Esophagus mucosa (tissue), 1 donor: ENCODE results near the gene GNAQ. TPM values are rescaled to one million over a fixed set of nuclear protein-coding genes. Genes with fewer than 3 reads are reported as not detected.

Source experiments
- ATAC-seq: fragments of 200-7000 bp; cut with Tn5 transposase; one replicate; pipeline ENCODE4 v1.9.1; 2020
- total RNA-seq: library from RNA; stranded (reverse); gene quantifications from one replicate; pipeline ENCODE4 v1.2.4, GENCODE V29; 2023
- donor health status: DM: yes; HTN: yes; CAD: no.

GNAQ gene
- total RNA-seq, 1 donor from 2014 or later, result 28.8 TPM

DNA sequence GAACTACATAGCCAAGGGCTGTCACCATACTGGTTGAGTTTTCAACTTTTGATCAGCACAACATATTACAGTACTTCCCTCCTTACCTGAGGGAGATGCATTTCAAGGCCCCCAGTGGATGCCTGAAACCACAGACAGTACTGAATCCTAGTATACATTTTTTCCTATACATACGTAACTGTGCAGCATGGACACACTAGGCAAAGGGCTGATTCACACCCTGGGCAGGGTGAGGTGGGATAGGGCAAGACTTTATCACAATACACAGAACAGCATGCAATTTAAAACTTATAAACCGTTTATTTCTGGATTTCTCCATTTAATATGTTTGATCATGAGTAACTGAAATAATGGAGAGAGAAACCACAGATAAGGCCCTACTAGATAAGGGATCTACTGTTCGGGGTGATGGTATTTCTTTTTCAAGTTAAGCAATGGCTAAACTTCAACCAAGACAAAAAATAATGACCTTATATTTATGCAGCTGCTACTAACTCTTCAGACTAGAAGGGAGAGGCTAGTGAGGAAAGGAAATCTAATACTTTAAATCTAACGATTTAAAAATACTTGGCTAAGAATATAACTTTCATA, 196.6 kb downstream of the GNAQ start:
- ATAC-seq, result no peak

DNA sequence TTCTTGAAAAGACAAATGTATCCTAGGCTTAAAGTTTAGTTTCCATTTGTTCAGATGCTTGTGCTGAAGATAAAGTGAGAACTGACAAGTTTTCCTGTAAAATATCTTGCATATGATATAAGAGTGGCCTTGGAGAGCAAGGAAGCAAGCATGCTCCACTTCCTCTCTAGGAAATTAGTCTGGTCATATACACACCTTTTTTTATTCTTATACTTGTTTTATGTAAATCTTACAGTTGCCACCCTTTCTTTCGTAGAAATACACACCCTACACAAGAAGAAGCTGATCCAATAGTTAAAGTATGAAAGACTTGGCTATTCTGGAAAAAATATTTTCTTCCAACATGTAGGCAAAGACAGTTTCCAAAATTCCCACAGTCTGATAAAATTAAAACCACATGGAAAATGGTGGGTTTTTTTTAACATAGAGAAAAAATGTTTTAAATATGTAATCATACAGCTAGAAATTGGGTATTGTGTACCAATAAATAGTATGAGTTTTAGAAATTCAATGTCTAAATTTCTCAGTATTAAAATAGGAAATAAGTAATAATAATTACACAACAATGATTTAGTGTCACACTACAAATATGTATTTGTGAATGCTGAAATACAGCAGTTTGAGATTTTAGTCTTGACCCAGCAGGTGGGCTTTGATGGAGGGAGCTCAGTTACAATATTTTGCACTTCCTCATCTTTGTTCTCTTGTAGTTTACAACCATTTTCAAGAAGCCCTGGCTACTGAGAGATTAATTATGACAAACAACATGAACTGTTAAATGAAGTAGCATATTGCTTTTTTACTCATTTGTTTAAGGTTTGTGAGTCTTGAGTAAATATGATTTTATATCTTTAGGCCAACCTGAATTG, 197.8 kb downstream of the GNAQ start:
- no peak for ATAC-seq

GRCh38 chr9:77832639-77833038, 199.0 kb downstream of the GNAQ start:
- ATAC-seq, result no peak

DNA sequence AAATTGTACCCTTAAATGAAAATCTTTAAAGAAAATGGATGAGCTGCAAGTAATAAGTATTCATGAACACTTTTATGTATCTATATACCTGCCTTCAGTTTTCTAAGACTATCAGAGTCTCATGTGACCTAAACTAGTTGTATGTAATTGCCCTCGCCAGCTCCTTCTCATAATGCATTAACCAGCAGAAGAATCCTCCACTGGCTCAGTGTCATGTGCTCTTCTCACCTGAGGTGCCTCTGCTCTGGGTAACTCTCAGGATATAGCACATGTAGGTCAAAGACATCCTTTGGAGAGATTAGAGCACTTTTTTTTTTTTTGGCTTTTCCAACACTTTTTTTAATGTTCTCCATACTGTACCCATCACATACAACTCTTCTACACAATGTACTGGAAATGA, 199.8 kb downstream of the GNAQ start:
- ATAC-seq, result no peak

DNA sequence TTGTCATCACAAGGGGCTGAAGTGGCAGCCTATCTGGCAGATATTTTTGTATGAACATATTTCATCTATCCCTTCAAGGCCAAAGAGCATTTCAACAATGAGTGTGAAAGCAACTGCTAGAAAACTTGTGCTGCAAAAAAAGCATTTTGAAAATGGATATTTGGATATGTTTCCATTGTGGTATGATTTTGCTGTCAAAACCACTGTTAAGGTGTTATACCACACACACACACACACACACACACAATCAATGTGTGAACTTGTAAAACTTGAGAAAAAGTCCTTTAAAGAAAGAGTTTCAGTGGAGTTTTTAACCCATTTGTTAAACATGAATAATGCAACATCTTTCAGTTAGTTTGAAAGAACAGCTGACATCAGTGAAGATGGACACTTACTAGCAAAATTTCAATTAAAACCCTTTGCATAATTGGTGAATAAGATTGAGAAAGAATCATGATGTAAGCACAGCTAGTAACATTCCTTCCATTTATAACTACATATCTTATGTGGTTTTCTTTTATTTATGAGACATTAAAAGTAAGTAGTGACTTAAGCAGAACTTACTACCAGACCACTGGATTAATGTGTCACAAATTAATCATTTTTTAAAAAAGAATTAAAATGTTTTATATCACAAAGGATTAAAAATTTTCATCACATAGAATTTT, 200.9 kb downstream of the GNAQ start:
- ATAC-seq, result no peak

DNA sequence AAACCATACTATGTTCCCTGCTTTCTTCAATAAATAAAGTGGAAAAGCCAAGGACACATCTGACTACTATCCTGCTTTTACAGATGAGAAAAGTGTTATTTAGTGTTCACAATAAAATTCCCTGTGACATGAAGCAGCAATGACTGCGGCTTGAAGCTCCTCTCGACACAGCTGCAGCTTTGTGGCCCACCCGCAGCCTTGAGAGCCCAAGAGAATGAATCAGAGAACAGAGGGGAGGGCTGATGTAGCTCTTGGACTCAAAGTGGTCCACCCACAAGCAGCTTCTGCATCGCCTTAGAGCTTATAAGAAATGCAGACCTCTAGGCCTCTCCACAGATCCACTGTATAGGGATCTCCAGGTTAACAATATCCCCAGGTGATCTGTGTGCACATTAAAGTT, 202.2 kb downstream of the GNAQ start:
- ATAC-seq, result no peak

GRCh38 chr9:77827104-77827784, 204.4 kb downstream of the GNAQ start:
- no peak for ATAC-seq

DNA sequence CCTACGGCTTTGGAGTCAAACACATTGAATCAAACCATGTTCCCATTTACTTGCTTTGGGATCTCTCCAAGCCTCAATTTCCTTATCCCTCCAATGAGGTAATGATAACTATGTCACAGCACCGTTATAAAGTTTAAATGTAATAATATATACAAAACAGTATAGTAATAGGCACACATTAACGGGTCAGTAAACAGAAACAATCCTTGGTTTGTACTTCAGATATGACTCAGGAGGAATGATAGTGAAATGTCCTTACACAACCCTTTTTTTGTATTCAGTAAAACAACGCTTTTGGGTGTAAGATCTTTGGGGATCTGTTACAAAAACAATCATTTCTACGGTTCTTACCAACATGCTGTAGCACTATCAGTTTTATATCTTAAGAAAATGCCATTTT, 205.0 kb downstream of the GNAQ start:
- no peak for ATAC-seq

DNA sequence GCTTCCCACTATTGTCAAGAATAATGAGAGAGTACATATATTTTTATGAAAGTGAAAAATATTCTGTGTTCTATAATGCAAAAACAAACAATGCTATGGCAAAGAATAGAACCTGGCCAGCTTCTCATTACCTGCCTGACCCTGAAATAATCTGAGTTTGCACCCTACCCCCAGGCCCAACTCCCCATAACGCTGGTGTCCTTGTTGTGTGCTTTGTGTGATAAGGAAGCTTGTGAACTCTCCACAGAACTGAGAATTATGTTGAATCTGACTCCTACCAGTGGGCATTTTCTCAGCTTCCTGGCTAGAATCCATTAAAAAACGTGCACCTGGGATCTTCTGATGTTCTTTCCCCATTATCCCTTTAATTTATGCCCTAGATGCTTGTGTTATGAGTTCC, 205.5 kb downstream of the GNAQ start:
- ATAC-seq, result no peak

DNA sequence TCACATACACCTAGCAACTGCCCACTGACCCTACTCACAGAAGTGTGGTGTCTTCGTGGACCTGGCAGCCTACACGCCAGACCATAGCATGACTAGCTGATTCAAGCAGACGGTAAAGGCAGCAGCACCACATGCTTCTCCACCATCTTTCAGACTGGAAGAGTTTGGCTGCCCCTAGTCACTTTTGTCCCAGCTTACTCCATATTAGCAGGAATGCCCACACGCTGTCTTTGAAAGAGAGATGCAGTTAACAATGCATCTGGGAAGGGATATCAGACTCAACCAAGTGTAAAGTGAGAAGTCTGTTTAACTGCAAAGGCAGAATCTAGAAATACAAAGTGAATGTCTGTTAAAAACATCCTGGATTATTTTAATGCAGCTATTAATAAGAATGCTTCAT, 206.2 kb downstream of the GNAQ start:
- ATAC-seq, result no peak

DNA sequence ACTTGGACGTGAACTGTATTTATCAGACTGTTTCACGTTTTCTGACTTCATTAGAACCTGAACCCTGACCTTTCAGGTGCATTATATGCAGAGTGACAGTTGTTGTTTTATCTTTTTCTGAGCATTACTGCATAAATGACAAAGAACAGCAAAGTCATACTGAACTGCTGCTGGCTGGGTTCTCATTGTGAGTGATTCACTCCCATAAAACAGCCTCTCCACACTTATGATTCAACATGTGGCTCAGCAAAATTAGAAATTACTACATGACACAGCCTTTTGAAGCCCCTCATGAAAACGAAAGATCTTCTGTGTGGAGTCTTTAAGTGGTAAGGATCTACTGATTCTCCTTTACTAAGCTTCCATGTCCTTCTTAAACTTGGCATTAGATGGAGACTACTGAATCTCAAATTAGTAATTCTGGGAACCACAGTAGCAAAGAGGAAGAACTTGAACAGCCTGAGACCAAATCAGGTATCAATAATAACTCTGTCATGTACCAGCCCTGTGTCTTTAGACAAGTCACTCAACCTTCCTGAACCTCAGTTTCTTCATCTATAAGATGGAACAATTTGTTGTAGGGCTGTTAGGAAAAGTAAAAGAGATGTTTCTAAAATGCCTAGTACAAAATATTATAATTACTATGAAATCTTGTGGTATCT, 211.2 kb downstream of the GNAQ start:
- ATAC-seq, result no peak

- no peak for ATAC-seq
Observed at GRCh38 chr9:77819657-77820056, 212.0 kb downstream of the GNAQ start.

DNA sequence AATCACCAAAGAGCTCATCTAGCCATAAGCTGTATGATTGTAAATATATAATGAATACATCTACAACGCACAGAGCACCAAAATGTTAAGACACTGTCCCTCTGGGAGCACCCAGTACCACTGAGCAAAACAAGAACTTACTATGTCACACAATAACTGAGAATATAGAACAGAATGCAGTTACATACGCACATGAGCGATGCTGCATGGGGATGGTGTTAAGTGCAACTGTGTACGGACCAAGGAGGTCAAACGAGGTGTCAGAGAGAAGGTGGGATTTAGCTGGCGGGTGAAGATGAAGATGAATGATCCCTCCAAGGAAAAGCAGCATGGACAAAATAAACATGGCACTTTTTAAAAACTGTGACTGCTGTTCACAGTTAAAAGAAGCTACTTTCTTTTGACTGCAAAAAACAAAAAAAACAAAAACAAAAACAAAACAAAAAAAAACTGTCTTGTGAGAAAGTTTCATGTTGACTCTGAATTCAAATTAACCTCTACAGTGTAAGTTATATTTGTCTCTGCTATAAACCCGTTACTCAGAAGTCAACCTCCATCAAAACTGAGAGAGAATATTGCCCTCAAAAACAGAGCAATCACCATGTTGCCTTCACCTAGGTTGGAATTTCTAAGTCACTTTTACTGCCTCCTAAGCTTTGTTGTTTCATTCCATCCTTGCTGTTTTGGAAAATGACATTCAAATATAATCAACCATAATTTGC, 213.9 kb downstream of the GNAQ start:
- ATAC-seq, result no peak

DNA sequence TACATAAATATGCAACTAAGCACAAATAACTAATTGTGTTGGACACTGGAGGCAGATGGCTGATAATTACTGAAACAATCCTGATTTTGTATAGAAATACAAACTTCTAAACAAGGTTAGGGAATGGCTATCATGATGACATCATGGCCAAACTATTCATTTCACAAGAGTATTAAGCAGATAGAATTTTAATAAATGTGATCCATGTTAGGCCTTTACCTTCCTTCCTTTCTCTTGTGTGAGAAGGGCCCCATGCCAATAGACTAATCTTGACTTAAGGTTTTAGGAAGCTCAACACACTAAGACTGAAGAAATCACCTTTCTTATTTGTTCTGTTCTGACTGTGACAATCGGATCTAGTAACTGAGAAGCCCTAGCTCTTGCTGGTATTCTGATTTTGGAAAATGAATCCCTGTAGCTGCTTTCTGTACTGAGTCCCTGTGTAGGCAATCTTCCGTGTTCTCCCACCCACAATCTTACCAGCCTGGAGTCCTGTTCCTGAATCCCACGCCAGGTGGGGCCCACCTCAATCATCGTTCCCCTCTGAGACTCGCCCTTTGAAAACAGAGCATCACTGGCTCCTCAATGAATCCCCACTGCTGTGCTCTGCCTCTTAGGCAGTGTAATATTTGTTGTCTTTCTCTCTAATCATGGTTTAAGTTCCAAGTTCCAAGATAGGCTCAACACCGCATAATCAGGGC, 214.8 kb downstream of the GNAQ start:
- ATAC-seq, result no peak

DNA sequence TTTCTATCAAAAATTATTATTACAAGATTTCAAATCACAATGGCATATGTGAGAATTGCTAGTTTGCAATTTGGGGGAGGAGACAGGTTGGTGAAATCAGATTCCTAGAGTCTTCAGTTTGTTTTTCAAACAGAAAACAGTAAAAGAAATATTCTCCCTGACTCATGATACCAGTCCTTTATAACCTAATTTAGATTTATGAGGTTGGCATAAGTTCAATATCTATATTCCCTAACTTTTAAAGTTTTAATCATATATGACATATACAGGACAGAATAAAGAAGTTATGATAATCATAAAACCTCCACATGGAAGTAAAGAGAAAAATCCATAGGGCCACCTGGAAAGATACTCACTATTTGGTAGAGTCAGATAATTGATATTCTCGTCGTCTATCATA, 216.4 kb downstream of the GNAQ start:
- no peak for ATAC-seq

DNA sequence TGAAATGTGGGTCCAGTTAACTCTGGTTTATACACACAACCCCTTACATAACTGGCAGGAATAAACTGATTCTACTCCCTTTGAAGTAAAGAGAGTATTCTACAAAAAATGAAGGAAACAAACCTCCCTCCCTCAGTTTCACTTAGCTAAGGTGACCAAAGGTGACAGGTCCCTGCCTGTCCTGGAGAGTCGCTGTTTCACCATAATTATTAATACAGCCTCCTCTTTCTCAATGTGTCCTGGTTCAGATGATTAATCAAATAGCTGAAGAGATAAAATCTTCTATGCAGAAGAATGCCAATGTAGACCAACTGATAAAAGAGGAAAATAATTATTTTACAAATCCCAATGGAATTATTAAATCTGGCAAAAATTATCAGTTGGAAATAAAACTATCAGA, 219.8 kb downstream of the GNAQ start:
- ATAC-seq, result peak; percentile 25

- ATAC-seq, result no peak
Observed at GRCh38 chr9:77810637-77811119, 220.9 kb downstream of the GNAQ start.

GRCh38 chr9:77810047-77810446, 221.6 kb downstream of the GNAQ start:
- no peak for ATAC-seq

DNA sequence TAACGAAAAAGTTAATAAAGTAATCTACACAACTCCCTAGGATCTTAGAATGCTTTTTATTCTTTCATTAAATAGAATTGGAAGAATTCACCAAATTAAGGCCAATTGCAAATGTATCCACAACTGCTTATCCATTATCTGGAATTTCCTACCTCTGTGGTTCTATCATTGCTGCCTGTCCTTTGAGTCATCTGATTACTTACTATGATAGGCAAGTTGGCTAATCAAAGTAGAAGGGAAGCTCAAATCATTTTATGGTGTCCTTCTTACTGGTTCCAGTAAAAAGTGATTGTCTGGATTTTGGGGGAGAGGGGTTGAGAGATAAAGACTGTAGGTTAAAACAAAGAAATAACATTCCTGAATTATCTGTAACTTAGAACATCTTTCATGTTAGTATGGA, 222.1 kb downstream of the GNAQ start:
- no peak for ATAC-seq

DNA sequence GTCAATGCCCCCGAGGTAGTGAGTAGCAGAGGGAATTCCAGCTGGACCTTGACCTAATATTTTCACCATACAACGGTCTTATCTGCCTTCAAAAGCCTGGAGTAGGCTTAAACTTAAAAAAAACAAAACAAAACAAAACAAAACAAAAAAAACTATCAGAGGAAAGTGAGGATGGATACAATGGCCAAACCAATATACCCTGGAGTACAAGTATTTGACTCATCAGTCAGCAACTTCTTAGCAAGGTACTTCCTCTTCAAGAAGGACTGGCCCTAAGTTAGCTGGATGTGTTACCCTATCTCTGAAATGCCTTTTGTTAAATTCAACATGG, 222.9 kb downstream of the GNAQ start:
- no peak for ATAC-seq
